ENCODE measurements around the gene FUT3. TPM values are rescaled to one million over a fixed set of nuclear protein-coding genes. Genes with fewer than 3 reads are reported as not detected.

FUT3 gene
- not detected for total RNA-seq
- long read RNA-seq = 0 reads

- ATAC-seq (ENCODE audit: poor library complexity) (peak; percentile 58), DNase-seq (no peak)
- intact Hi-C loops (cut with DNase I) = no loop called here
Observed at GRCh38 chr19:5851302-5851701, at the start of gene FUT3. Gene FUT3, minus strand, starts transcription at chr19:5851449.

- ATAC-seq (ENCODE audit: poor library complexity) (no peak), DNase-seq (no peak)
- intact Hi-C loops (cut with DNase I) = no loop called here
Observed at GRCh38 chr19:5900976-5901375, 49.7 kb upstream of the FUT3 start.

- no peak for ATAC-seq (ENCODE audit: poor library complexity)
- intact Hi-C loops (cut with DNase I) = no loop called here
- DNase-seq = no peak
Observed at GRCh38 chr19:5899728-5900526, 48.7 kb upstream of the FUT3 start.

GRCh38 chr19:5897189-5897969 lies 46.1 kb upstream of the FUT3 start:
- ATAC-seq (ENCODE audit: poor library complexity) = no peak
- intact Hi-C loops (cut with DNase I) = no loop called here
- DNase-seq = no peak

- no peak for DNase-seq
- intact Hi-C loops (cut with DNase I) = no loop called here
Observed at GRCh38 chr19:5896365-5897076, 45.3 kb upstream of the FUT3 start.

GRCh38 chr19:5895890-5896289 lies 44.6 kb upstream of the FUT3 start:
- ATAC-seq (ENCODE audit: poor library complexity) = no peak
- intact Hi-C loops (cut with DNase I) = no loop called here
- DNase-seq = no peak

More at GRCh38 chr19:5896365-5897076, 45.3 kb upstream of the FUT3 start:
- no peak for ATAC-seq (ENCODE audit: poor library complexity)

GRCh38 chr19:5895409-5895808 lies 44.2 kb upstream of the FUT3 start:
- intact Hi-C loops (cut with DNase I) = no loop called here
- ATAC-seq (ENCODE audit: poor library complexity) (peak; percentile 10), DNase-seq (no peak)

- no peak for ATAC-seq (ENCODE audit: poor library complexity)
- intact Hi-C loops (cut with DNase I) = loop anchor here (5.0 kb wide), 1 partner anchor 93 kb away; no protein-coding TSS in a partner anchor
- no peak for DNase-seq
Observed at GRCh38 chr19:5894704-5895349, 43.6 kb upstream of the FUT3 start.

GRCh38 chr19:5893907-5894703 lies 42.9 kb upstream of the FUT3 start:
- DNase-seq = peak; percentile 64
- intact Hi-C loops (cut with DNase I) = loop anchor here (5.0 kb wide), 1 partner anchor 92 kb away; no protein-coding TSS in a partner anchor
- ATAC-seq (ENCODE audit: poor library complexity) = peak; percentile 68

- DNase-seq (no peak), ATAC-seq (ENCODE audit: poor library complexity) (no peak)
- intact Hi-C loops (cut with DNase I) = loop anchor here (5.0 kb wide), 1 partner anchor 91 kb away; no protein-coding TSS in a partner anchor
Observed at GRCh38 chr19:5893296-5893903, 42.2 kb upstream of the FUT3 start.

- ATAC-seq (ENCODE audit: poor library complexity) = no peak
- DNase-seq = no peak
- intact Hi-C loops (cut with DNase I) = loop anchor here (5.0 kb wide), 1 partner anchor 91 kb away; no protein-coding TSS in a partner anchor
Observed at GRCh38 chr19:5892772-5893275, 41.6 kb upstream of the FUT3 start.

- ATAC-seq (ENCODE audit: poor library complexity) (peak; percentile 66), DNase-seq (peak; percentile 65)
- intact Hi-C loops (cut with DNase I) = loop anchor here (5.0 kb wide), 1 partner anchor 90 kb away; no protein-coding TSS in a partner anchor
Observed at GRCh38 chr19:5891938-5892771, 40.9 kb upstream of the FUT3 start.

GRCh38 chr19:5891572-5891937 lies 40.3 kb upstream of the FUT3 start:
- ATAC-seq (ENCODE audit: poor library complexity) = no peak
- no peak for DNase-seq
- intact Hi-C loops (cut with DNase I) = loop anchor here (5.0 kb wide), 1 partner anchor 89 kb away; no protein-coding TSS in a partner anchor

GRCh38 chr19:5890099-5890498 lies 38.9 kb upstream of the FUT3 start:
- intact Hi-C loops (cut with DNase I) = loop anchor here (5.0 kb wide), 1 partner anchor 88 kb away; no protein-coding TSS in a partner anchor
- no peak for ATAC-seq (ENCODE audit: poor library complexity)
- DNase-seq = no peak

- intact Hi-C loops (cut with DNase I) = no loop called here
- DNase-seq (no peak), ATAC-seq (ENCODE audit: poor library complexity) (no peak)
Observed at GRCh38 chr19:5889288-5889971, 38.2 kb upstream of the FUT3 start.
